HG03025 (cell line): Measurements from ENCODE around the gene KCNJ13.

Source experiments
- ATAC-seq: cut with Tn5 transposase; IDR thresholded peaks from one replicate; pipeline ENCODE4 v1.9.1; 2021; ENCODE audit warnings: mild to moderate bottlenecking, moderate library complexity; ENCODE audit not compliant: unreplicated experiment, low FRiP score

The KCNJ13 gene

DNA sequence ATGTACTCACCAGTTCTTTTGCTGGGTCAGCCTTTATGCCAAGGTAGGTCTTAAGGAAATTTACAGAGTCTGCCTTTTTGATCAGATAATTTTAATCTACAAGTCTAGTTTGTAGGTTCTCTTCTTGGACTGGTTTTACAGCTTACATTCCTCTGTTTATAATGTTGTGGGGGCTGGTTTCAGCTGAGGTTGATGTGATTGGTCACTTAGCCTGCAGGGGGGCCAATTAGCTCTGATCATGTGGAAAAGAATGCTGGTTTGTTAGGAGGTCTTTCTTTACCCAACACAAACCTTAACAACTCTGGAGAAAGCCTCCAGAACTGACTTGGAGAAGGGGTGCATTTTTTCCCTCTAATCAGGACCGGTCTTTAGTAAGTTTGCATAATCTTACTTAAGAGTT is at the start of gene KCNJ13:
Gene KCNJ13 (minus strand): TSS at position 131 of the 400 bp plus-strand sequence. CDS start 5,203 bp downstream, outside the sequence.
- no peak for ATAC-seq

DNA sequence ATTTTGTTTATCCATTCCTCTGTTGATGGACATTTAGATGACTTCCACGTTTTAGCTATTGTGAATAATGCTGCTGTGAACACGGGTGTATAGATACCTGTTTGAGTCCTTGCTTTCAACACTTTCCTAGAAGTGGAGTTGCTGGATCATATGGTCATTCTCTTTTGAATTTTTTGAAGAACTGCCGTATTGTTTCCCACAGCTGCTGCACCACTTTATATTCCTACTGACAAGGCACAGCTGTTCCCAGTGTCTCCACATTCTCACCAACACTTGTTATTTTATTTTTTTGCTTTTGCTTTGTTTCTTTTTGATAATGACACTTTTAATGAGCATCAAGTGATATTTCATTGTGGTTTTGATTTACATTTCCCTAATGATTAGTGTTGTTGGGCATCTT is 41.4 kb upstream of the KCNJ13 start:
- ATAC-seq: no peak

- ATAC-seq: no peak
Measured at GRCh38 chr2:232816657-232817056, 40.3 kb upstream of the KCNJ13 start.

- ATAC-seq: no peak
Measured at GRCh38 chr2:232815569-232815968, 39.2 kb upstream of the KCNJ13 start.

DNA sequence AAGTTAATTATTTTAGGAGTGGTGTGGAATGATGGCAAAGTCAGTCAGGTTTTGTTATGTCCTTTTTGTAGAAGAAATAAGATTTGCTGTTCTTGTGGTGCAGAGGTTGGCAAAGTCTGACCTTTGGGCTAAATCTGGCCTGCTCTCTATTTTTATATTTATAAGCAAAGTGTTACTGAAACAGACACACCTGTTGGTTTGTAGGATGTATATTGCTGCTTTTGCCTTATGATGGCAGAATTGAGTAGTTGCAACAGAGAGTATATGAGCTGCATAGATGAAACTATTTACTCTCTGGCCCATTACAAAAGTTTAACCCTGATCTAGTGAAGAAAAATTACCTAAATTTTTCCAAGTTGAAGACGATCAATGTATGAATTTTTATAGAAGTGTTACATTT is 34.1 kb upstream of the KCNJ13 start:
- ATAC-seq: no peak

DNA sequence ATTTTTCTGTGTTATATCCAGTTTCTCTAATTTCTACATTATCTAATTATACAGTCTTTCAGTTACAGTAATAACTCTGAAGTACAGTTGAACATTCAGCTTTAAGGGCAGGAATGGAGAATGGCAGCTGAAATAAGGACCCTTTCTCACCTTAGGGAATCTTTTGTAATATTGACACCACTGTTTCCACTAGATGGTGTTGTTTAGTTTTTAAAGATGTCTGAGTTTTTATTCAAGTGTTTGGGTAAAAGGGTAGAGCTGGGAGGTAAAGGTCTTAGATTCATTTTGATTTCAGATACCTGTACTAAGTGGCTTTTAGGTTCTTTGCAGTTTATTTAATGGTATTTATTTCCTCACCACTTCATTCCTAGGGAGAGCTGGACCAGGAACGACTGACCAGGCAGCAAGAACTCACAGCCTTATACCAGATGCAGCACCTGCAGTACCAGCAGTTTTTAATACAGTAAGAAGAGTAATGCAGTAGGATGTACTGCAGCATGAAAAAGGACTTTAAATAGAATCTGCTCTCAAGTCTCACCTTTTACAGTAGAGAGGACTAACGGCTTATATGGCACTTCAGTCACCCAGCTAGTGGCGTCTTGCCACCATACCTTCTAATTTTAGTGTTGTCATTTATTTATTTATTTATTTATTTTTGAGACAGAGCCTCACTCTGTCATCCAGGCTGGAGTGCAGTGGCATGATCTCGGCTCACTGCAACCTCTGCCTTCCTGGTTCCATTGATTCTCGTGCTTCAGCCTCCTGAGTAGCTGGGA is 33.2 kb upstream of the KCNJ13 start:
- no peak for ATAC-seq

- ATAC-seq: no peak
Measured at GRCh38 chr2:232802091-232802490, 25.7 kb upstream of the KCNJ13 start.

DNA sequence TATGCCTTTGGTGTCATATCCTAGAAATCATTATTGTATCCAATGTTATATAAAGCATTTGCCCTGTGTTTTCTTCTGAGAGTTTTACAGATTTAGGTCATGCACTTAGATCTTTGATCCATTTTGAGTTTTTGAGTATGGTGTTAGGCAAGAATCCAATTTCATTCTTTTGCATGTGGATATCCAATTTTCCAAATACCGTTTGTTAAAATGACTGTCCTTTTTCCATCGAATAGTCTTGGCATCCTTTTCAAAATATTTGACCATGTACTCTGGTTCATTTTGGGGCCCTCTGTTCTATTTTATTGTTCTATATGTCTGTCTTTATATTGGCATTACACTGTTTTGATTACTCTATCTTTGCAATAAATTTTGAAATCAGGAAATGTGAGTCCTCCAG is 23.8 kb upstream of the KCNJ13 start:
- no peak for ATAC-seq

- no peak for ATAC-seq
Measured at GRCh38 chr2:232798187-232798586, 21.8 kb upstream of the KCNJ13 start.

GRCh38 chr2:232795920-232796319 is 19.6 kb upstream of the KCNJ13 start:
- ATAC-seq: no peak

DNA sequence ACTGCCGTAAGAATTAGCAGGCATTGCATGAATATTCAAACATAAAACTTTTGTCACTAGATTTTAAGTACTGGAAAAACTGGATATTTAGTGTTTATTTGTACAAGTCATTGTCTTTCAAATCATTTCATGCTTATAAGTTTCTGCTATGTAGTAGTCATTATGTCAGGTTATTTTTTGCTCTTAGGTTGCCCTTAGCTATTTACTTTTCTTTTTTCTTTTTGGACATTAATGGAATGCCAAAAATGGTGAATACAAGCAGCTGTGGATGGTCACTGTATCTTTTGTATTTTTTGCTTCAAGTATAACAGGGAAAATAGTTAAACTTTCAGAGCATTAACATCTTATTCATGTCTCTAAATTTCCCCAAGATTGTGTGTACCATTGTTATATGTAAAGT is 18.6 kb upstream of the KCNJ13 start:
- no peak for ATAC-seq

- ATAC-seq: no peak
Measured at GRCh38 chr2:232793271-232793670, 16.9 kb upstream of the KCNJ13 start.

GRCh38 chr2:232791518-232791917 is 15.2 kb upstream of the KCNJ13 start:
- ATAC-seq: no peak

- ATAC-seq: no peak
Measured at GRCh38 chr2:232789082-232789481, 12.7 kb upstream of the KCNJ13 start.

- ATAC-seq: no peak
Measured at GRCh38 chr2:232787806-232788205, 11.4 kb upstream of the KCNJ13 start.

DNA sequence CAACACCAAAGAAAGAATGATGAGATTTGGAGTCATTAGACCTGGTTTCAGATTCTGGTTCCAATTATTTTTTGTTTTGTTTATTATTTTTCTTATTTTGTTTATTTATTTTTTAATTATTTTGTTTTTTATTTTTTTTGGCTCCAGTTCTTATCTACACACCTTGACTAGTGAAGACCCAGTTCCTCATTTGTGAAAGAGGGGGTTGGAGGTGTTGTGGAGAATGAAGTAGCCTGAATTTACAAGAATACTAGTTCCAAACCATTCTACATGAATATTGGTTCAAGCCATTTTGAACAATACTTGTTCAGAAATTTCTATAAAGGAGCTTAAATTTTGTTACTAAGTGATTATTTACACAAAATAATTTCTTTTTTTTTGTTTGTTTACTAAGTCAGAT is 6.9 kb upstream of the KCNJ13 start:
- ATAC-seq: no peak

GRCh38 chr2:232781765-232782164 is 5.4 kb upstream of the KCNJ13 start:
- no peak for ATAC-seq

DNA sequence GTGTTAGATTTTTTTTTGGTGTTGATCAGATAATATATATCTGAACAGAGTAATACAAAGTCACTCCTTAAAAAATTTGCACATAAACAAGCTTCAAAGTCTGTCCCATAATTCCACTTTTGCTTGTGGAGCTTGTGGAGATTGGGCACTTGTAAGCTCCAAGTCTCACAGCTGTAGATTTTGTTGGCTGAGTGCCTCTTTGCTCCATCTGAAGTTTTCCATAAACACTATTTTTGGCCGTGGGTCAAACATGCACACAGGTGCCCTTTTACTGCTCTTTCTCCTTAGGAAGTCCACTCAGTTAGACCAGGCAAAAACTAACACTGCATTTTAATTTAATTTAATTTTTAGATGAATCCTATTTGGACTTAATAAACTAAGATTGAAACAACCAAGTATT is 3.6 kb upstream of the KCNJ13 start:
- ATAC-seq: no peak

GRCh38 chr2:232779465-232779864 is 3.1 kb upstream of the KCNJ13 start:
- ATAC-seq: no peak

DNA sequence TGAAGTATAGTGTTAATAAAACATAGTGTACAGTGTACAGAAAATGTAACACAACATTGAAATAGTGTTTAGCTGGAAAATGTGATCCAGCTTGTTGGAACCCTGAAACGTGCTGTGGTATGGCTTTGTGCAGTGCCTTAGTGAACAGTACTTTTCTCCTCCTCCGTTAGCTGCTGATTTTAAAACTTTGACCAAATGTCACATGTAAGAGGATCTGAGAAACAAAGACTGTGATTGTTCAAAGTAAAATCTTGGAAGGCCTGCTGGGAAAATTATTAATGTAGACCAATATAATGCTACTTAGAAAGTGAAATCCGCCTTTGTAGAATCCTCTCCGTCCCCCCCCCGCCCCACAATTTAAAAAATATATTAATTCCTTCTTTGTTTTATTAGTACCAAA is 911 bp upstream of the KCNJ13 start:
- ATAC-seq: no peak

DNA sequence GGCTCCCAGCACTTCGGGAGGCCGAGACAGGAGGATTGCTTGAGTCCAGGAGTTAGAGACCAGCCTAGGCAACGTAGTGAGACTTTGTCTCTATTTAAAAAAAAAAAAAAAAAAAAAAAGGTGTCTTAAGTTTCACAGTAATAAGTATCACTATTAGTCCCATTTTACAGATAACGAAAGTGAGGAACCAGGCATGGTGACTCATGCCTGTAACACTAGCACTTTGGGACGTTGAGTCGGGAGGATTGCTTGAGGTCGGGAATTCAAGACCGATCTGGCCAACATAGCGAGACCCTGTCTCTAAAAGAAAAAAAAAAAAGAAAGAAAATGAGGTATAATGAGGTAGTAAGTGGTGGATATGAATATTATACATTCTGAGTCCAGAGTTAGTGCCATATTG is 2.5 kb downstream of the KCNJ13 start:
- no peak for ATAC-seq

DNA sequence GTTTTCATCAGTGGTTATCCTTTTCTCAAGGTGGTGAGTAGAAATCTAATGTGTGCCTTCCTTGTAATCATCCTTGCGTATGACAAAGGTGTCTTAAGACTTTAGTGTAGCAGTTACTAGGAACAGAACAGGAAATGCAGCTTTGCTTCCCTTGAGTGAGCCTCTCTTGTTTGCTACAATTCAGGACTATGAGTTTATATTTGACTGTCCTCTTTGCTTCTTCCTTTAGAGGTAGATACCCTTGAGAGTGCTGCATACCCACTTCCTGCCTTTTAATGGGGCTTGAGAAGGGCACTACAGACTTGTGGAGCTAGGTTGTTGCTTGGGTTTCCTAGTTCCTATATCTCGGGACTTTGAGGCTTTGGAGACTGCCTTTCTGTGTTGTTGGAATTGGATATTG is 3.8 kb downstream of the KCNJ13 start:
- no peak for ATAC-seq

- ATAC-seq: no peak
Measured at GRCh38 chr2:232771870-232772269, 4.5 kb downstream of the KCNJ13 start.
